H1 (cell line): ENCODE measurements around the gene TLL2. TPM values are rescaled to one million over a fixed set of nuclear protein-coding genes. Genes with fewer than 3 reads are reported as not detected.

Source experiments
- CTCF ChIA-PET: fragments of 300-600 bp; sonication (Branson Sonifier 250); formaldehyde crosslinking; loops from one replicate; lab custom pipeline; 2021; ENCODE audit not compliant: partially characterized antibody; lab: Charles Lee
- POLR2A ChIA-PET: fragments of 300-600 bp; sonication (Branson Sonifier 250); formaldehyde crosslinking; loops from one replicate; lab custom pipeline; 2021; ENCODE audit warnings: inconsistent platforms; ENCODE audit not compliant: partially characterized antibody; lab: Charles Lee
- DNase-seq, 2 experiments: peaks; one replicate each; pipeline versions ENCODE4 v3.0.0 to v3.0.0-alpha.2; 2010 to 2022; ENCODE audit warnings: low spot score in 2 of 2, low read depth in 1 of 2, mixed read lengths in 1 of 2
- FAIRE-seq: peaks from 2 replicates; lab custom pipeline; 2011; peaks lifted over from hg19 to GRCh38; lab: Jason Lieb, UNC
- H2AFZ ChIP-seq: 2 replicates; pipeline ENCODE4 v1.8.1; 2012; ENCODE audit warnings: low read length, inconsistent platforms
- H2AK5ac ChIP-seq: 2 replicates; pipeline ENCODE4 v1.6.1; 2013; ENCODE audit warnings: low read depth, low read length
- H2BK120ac ChIP-seq: replicated peaks from 2 replicates; pipeline ENCODE3; 2013; ENCODE audit warnings: low read depth, low read length, inconsistent platforms
- H2BK12ac ChIP-seq: 2 replicates; pipeline ENCODE4 v1.6.1; 2013; ENCODE audit warnings: low read depth, low read length
- H2BK15ac ChIP-seq: 2 replicates; pipeline ENCODE4 v1.6.1; 2013; ENCODE audit warnings: low read length
- H2BK20ac ChIP-seq: 2 replicates; pipeline ENCODE4 v1.6.1; 2013; ENCODE audit warnings: low read length
- H2BK5ac ChIP-seq: 2 replicates; pipeline ENCODE4 v1.6.1; 2013; ENCODE audit warnings: low read depth, low read length
- H3K14ac ChIP-seq: 2 replicates; pipeline ENCODE4 v1.6.1; 2013; ENCODE audit warnings: inconsistent platforms; ENCODE audit not compliant: insufficient read length
- H3K18ac ChIP-seq: 2 replicates; pipeline ENCODE4 v1.6.1; 2013; ENCODE audit warnings: low read length; ENCODE audit errors: extremely low read depth
- H3K23ac ChIP-seq: 2 replicates; pipeline ENCODE4 v1.6.1; 2013; ENCODE audit warnings: inconsistent platforms; ENCODE audit not compliant: insufficient read length
- H3K23me2 ChIP-seq: 2 replicates; pipeline ENCODE4 v1.6.1; 2013; ENCODE audit warnings: low read depth, low read length
- H3K27ac ChIP-seq: 2 replicates; pipeline ENCODE4 v1.6.1; 2011; ENCODE audit warnings: low read depth, low read length, inconsistent platforms
- H3K27me3 ChIP-seq, 4 experiments: replicated peaks in 1 of 4; 1 replicate in 1 of 4; 2 replicates in 3 of 4; pipeline versions ENCODE4 v1.6.1 to v1.8.1; 2011 to 2013; ENCODE audit warnings: low read length in 3 of 4, mild to moderate bottlenecking in 3 of 4, inconsistent platforms in 2 of 4, mixed read lengths in 2 of 4, moderate library complexity in 1 of 4; ENCODE audit not compliant: control insufficient read depth in 3 of 4, insufficient read depth in 3 of 4; ENCODE audit errors: extremely low read depth in 1 of 4
- H3K36me3 ChIP-seq, 4 experiments: 2 replicates each; pipeline versions ENCODE4 v1.6.1 to v1.8.1; 2011 to 2013; ENCODE audit warnings: mild to moderate bottlenecking in 4 of 4, low read length in 3 of 4, moderate library complexity in 2 of 4, control low read depth in 1 of 4, inconsistent platforms in 1 of 4; ENCODE audit not compliant: insufficient read depth in 4 of 4, control insufficient read depth in 2 of 4
- H3K4ac ChIP-seq: replicated peaks from 2 replicates; pipeline ENCODE3; 2013; ENCODE audit warnings: low read length, low read depth, mixed read lengths, inconsistent platforms; ENCODE audit not compliant: insufficient read length
- H3K4me1 ChIP-seq, 4 experiments: replicated peaks in 1 of 4; 1 replicate in 1 of 4; 2 replicates in 3 of 4; pipeline versions ENCODE4 v1.6.1 to v1.8.1; 2011 to 2013; ENCODE audit warnings: low read length in 3 of 4, inconsistent platforms in 2 of 4, mixed read lengths in 1 of 4; ENCODE audit not compliant: insufficient read depth in 4 of 4, control insufficient read depth in 3 of 4
- H3K4me2 ChIP-seq, 2 experiments: 2 replicates each; pipeline versions ENCODE4 v1.6.1 to v1.8.1; 2011 to 2013; ENCODE audit warnings: low read depth in 2 of 2, low read length in 2 of 2, control low read depth in 1 of 2, inconsistent platforms in 1 of 2, mild to moderate bottlenecking in 1 of 2; ENCODE audit not compliant: insufficient read depth in 1 of 2
- H3K4me3 ChIP-seq, 4 experiments: fragments of 200-600, 300-600 bp in 1 of 4; sonication (generic), shearing (Covaris generic), sonication (Bioruptor Twin) in 1 of 4; 2 replicates each; pipeline versions ENCODE4 v1.5.1 to v1.8.1; 2011 to 2016; ENCODE audit warnings: low read length in 4 of 4, low read depth in 3 of 4, control low read depth in 2 of 4, inconsistent platforms in 2 of 4, mild to moderate bottlenecking in 2 of 4, mixed read lengths in 1 of 4, moderate library complexity in 1 of 4; ENCODE audit not compliant: insufficient read depth in 2 of 4; ENCODE audit errors: extremely low read depth in 1 of 4
- H3K56ac ChIP-seq: replicated peaks from 2 replicates; pipeline ENCODE3; 2013; ENCODE audit warnings: low read depth, mild to moderate bottlenecking, mixed read lengths, low read length, inconsistent platforms; ENCODE audit not compliant: insufficient read length
- H3K79me1 ChIP-seq: 2 replicates; pipeline ENCODE4 v1.6.1; 2013; ENCODE audit warnings: low read depth, low read length, control low read depth
- H3K79me2 ChIP-seq, 2 experiments: 2 replicates each; pipeline versions ENCODE4 v1.6.1 to v1.8.1; 2012 to 2013; ENCODE audit warnings: low read length in 2 of 2, mild to moderate bottlenecking in 2 of 2, inconsistent platforms in 1 of 2; ENCODE audit not compliant: insufficient read depth in 2 of 2, control insufficient read depth in 1 of 2
- H3K9ac ChIP-seq, 4 experiments: replicated peaks in 1 of 4; 1 replicate in 1 of 4; 2 replicates in 3 of 4; pipeline versions ENCODE4 v1.6.1 to v1.8.1; 2011 to 2013; ENCODE audit warnings: low read depth in 3 of 4, low read length in 3 of 4, control low read depth in 2 of 4, mild to moderate bottlenecking in 2 of 4, moderate library complexity in 2 of 4, inconsistent platforms in 1 of 4; ENCODE audit errors: extremely low read depth in 1 of 4
- H3K9me3 ChIP-seq, 2 experiments: 2 replicates each; pipeline versions ENCODE4 v1.6.1 to v1.8.1; 2012 to 2013; ENCODE audit warnings: mild to moderate bottlenecking in 2 of 2, moderate library complexity in 2 of 2, control low read depth in 1 of 2, inconsistent platforms in 1 of 2, low read depth in 1 of 2, low read length in 1 of 2, mixed read lengths in 1 of 2; ENCODE audit not compliant: insufficient read depth in 2 of 2
- H4K20me1 ChIP-seq, 2 experiments: replicated peaks in 1 of 2; 2 replicates each; pipeline versions ENCODE3 to v1.8.1; 2011 to 2013; ENCODE audit warnings: inconsistent platforms in 2 of 2, low read length in 2 of 2, mild to moderate bottlenecking in 1 of 2; ENCODE audit not compliant: insufficient read depth in 2 of 2, control insufficient read depth in 1 of 2
- H4K5ac ChIP-seq: 2 replicates; pipeline ENCODE4 v1.6.1; 2013; ENCODE audit warnings: low read length, low read depth, mixed read lengths, inconsistent platforms; ENCODE audit not compliant: insufficient read length
- H4K8ac ChIP-seq: 2 replicates; pipeline ENCODE4 v1.8.0; 2013; ENCODE audit warnings: mild to moderate bottlenecking, moderate library complexity, low read length, inconsistent platforms; ENCODE audit not compliant: insufficient read depth; ENCODE audit errors: extremely low read depth
- H4K91ac ChIP-seq: replicated peaks from 2 replicates; pipeline ENCODE3; 2013; ENCODE audit warnings: low read length, mixed read lengths, inconsistent platforms; ENCODE audit not compliant: insufficient read length
- BCL11A ChIP-seq, 2 experiments: IDR thresholded peaks; one replicate each; pipeline ENCODE4 v1.6.1; 2011; ENCODE audit warnings: low read depth in 2 of 2, low read length in 2 of 2, mild to moderate bottlenecking in 2 of 2
- CTBP2 ChIP-seq: IDR thresholded peaks from 2 replicates; pipeline ENCODE4 v1.7.0; 2011; ENCODE audit warnings: borderline replicate concordance, mild to moderate bottlenecking, moderate library complexity, mixed read lengths, low read length; ENCODE audit not compliant: insufficient read depth, insufficient read length
- GTF2F1 ChIP-seq: IDR thresholded peaks from 2 replicates; pipeline ENCODE4 v1.6.1; 2012; ENCODE audit warnings: low read depth, low read length, improper control_type of control experiment, borderline replicate concordance
- JUN ChIP-seq: IDR thresholded peaks from 2 replicates; pipeline ENCODE4 v1.6.1; 2011; ENCODE audit warnings: low read depth, mild to moderate bottlenecking, improper control_type of control experiment, low read length
- POU5F1 ChIP-seq: IDR thresholded peaks from 2 replicates; pipeline ENCODE4 v1.6.1; 2011; ENCODE audit warnings: low read depth, mild to moderate bottlenecking, low read length, moderate library complexity
- RFX5 ChIP-seq: IDR thresholded peaks from 2 replicates; pipeline ENCODE4 v1.6.1; 2011; ENCODE audit warnings: low read depth, low read length, improper control_type of control experiment, borderline replicate concordance
- SIN3A ChIP-seq, 2 experiments: IDR thresholded peaks in 1 of 2; conservative IDR thresholded peaks in 1 of 2; 2 replicates each; pipeline ENCODE4 v1.6.1; 2011 to 2012; ENCODE audit warnings: low read length in 2 of 2, improper control_type of control experiment in 1 of 2, low read depth in 1 of 2, mild to moderate bottlenecking in 1 of 2
- SIX5 ChIP-seq: IDR thresholded peaks from 2 replicates; pipeline ENCODE4 v1.6.1; 2011; ENCODE audit warnings: mild to moderate bottlenecking, low read depth, low read length
- SUZ12 ChIP-seq: fragments of 200-600 bp; sonication (generic); IDR thresholded peaks from 2 replicates; pipeline ENCODE4 v1.6.1; 2012; ENCODE audit warnings: mild to moderate bottlenecking, inconsistent platforms, low read length, moderate library complexity, mixed read lengths
- WGBS, 2 experiments: shearing (Covaris generic) in 1 of 2; methylation state at CpG; one replicate each; pipeline versions ENCODE4 v1.1.6 to v1.1.7; 2013 to 2015; ENCODE audit warnings: low lambda C conversion rate in 2 of 2, mixed read lengths in 2 of 2, inconsistent platforms in 1 of 2, low coverage in 1 of 2, missing lambda C conversion rate in 1 of 2; ENCODE audit not compliant: insufficient replicate concordance in 2 of 2, insufficient coverage in 1 of 2, insufficient read length in 1 of 2; ENCODE audit errors: extremely low coverage in 1 of 2, missing lambda C conversion rate in 1 of 2; 5-methylcytosine and 5-hydroxymethylcytosine counted together
- polyA plus RNA-seq, 7 experiments: library from polyadenylated mRNA; depleted of rRNA in 3 of 7; stranded (reverse) in 5 of 7; unstranded in 2 of 7; fragments of >200 nt in 5 of 7; fragments of 200-250 nt in 2 of 7; gene quantifications; 1 replicate in 5 of 7; 2 replicates in 1 of 7; 4 replicates in 1 of 7; pipeline versions ENCODE4 v1.2.1 to v1.2.3, GENCODE V29; 2011 to 2013; ENCODE audit warnings: missing spikeins in 2 of 7, mixed read lengths in 2 of 7
- total RNA-seq: library from RNA; stranded (reverse); fragmentation: NEBNext Ultra II Directional; extraction: Animal tissue kit (Norgen Biotek cat#: 25700); gene quantifications from 2 replicates; pipeline ENCODE4 v1.2.1, GENCODE V29; 2021

TLL2 gene
- total and polyA plus RNA-seq, 2 of the 8 experiments (the other 6 are each of a cell fraction or from before 2014, with no cell fraction given) = 2.4 to 3.2 TPM

- H3K4me2 ChIP-seq = no peak overlapping the region
- H3K36me3 ChIP-seq = no peaks in the 10 kb centered on the region
- no peak overlapping the region for H3K27ac ChIP-seq
- FAIRE-seq = no peak
- H3K23ac ChIP-seq = no peak overlapping the region
- no peak overlapping the region for H2BK20ac ChIP-seq
- ChIA-PET CTCF (interaction anchor here (2.4 to 3.2 kb wide), 2 partner anchors 11 to 14 kb away, joined by 5 to 29 read pairs; no protein-coding TSS in a partner anchor), POLR2A (no interaction called here)
- H2BK12ac ChIP-seq = no peak overlapping the region
- H3K9me3 ChIP-seq = no peaks in the 10 kb centered on the region
- no peaks in the 10 kb centered on the region; a peak in 1 of 7 replicates for H3K27me3 ChIP-seq
- H2BK15ac ChIP-seq = no peak overlapping the region
- H3K79me2 ChIP-seq = no peaks in the 10 kb centered on the region
- H3K4me3 ChIP-seq = no peak overlapping the region
- no peaks in the 10 kb centered on the region for H3K23me2 ChIP-seq
- no peak for TF ChIP-seq BCL11A (IDR thresholded peaks at IDR 0.05; ENCODE audit: low read depth in 2 of 2, low read length in 2 of 2)
- TF ChIP-seq POU5F1 = no peak
- TF ChIP-seq GTF2F1 = no peak
- no peak for TF ChIP-seq RFX5
- no peak for TF ChIP-seq SUZ12
- no peak for TF ChIP-seq SIX5
- no peak for TF ChIP-seq CTBP2
- TF ChIP-seq JUN = no peak
- TF ChIP-seq SIN3A (conservative IDR thresholded peaks at IDR 0.05 in 1 of 2, IDR thresholded peaks at IDR 0.05 in 1 of 2; ENCODE audit: low read depth in 1 of 2, low read length in 2 of 2) = no peak
- TF ChIP-seq, all 59 proteins: peak for 0
- DNase-seq = no peak
- Histone ChIP-seq H3K14ac (no peak overlapping the region), H4K5ac (no peak overlapping the region), H4K20me1 (no peaks in the 10 kb centered on the region), H3K4ac (no peak overlapping the region), H3K56ac (no peak overlapping the region), H2AFZ (no peak overlapping the region), H2BK5ac (no peak overlapping the region), H3K18ac (no peak overlapping the region), H4K91ac (no peak overlapping the region), H3K79me1 (no peaks in the 10 kb centered on the region), H3K9ac (no peak overlapping the region), H2BK120ac (no peak overlapping the region), H3K4me1 (no peaks in the 10 kb centered on the region), H2AK5ac (no peak overlapping the region), H4K8ac (no peak overlapping the region)
- 91% methylated on average over 6 of the region's 6 CpGs; no CpG with 5 or more reads in 1 of the 2 experiments for WGBS, 2 experiments
Observed at GRCh38 chr10:96360331-96360730, 153.4 kb downstream of the TLL2 start.
